ENCODE results near the gene SSH2.

DNA sequence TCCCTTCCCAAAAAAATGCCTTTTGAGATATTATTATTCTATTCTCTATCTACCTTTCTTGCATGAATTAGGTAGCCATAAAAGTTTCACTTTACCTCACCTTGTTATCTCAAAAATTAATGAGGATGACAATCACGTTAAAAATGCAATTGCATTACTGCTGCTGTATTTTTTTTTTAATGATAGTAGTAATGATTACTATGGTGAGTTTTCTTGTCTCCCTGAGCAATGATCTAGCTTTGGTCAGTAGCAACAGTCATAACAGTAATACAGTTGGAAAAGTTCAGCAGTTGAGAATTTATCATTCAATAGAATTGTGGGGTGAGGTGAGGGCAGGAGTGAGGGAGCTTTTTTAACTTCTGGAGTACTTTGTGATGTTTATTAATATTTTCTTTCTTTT is 11.3 kb upstream of the SSH2 start, which contains the start of gene EFCAB5:
- TF ChIP-seq, protein P1, sequence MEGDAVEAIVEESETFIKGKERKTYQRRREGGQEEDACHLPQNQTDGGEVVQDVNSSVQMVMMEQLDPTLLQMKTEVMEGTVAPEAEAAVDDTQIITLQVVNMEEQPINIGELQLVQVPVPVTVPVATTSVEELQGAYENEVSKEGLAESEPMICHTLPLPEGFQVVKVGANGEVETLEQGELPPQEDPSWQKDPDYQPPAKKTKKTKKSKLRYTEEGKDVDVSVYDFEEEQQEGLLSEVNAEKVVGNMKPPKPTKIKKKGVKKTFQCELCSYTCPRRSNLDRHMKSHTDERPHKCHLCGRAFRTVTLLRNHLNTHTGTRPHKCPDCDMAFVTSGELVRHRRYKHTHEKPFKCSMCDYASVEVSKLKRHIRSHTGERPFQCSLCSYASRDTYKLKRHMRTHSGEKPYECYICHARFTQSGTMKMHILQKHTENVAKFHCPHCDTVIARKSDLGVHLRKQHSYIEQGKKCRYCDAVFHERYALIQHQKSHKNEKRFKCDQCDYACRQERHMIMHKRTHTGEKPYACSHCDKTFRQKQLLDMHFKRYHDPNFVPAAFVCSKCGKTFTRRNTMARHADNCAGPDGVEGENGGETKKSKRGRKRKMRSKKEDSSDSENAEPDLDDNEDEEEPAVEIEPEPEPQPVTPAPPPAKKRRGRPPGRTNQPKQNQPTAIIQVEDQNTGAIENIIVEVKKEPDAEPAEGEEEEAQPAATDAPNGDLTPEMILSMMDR (IDR thresholded peaks at IDR 0.05): no peak
- TF ChIP-seq POLR2A (IDR thresholded peaks at IDR 0.05) (no peak), EP300 (IDR thresholded peaks at IDR 0.05) (no peak)

Data from ovary (tissue), 3 donors.